IMR-90 (cell line): ENCODE data around the gene EHMT1.

Experiments used
- CEBPB ChIP-seq: IDR thresholded peaks from 2 replicates; pipeline ENCODE4 v1.6.1; 2012; ENCODE audit warnings: low read depth, low read length, improper control_type of control experiment
- CHD1 ChIP-seq: IDR thresholded peaks from 2 replicates; pipeline ENCODE4 v1.6.1; 2012; ENCODE audit warnings: low read depth, low read length, improper control_type of control experiment
- MXI1 ChIP-seq: IDR thresholded peaks from 2 replicates; pipeline ENCODE4 v1.6.1; 2012; ENCODE audit warnings: low read depth, mild to moderate bottlenecking, low read length, moderate library complexity, borderline replicate concordance
- NFE2L2 ChIP-seq: fragments of 150-350 bp; IDR thresholded peaks from 2 replicates; pipeline ENCODE4 v1.6.1; 2016; ENCODE audit warnings: low read depth, mild to moderate bottlenecking, low read length
- POLR2A ChIP-seq: IDR thresholded peaks from 2 replicates; pipeline ENCODE4 v1.6.1; 2012; ENCODE audit warnings: mild to moderate bottlenecking, low read depth, low read length
- RAD21 ChIP-seq: IDR thresholded peaks from 2 replicates; pipeline ENCODE4 v1.6.1; 2012; ENCODE audit warnings: low read length, improper control_type of control experiment
- TF ChIP-seq, protein P1 (sequence below): conservative IDR thresholded peaks from 2 replicates; pipeline ENCODE4 v1.5.1; 2012; ENCODE audit warnings: mild to moderate bottlenecking, low read depth, low read length, improper control_type of control experiment
- TF ChIP-seq, protein P2 (sequence below): fragments of 150-350 bp; IDR thresholded peaks from 2 replicates; pipeline ENCODE4 v1.6.1; 2017; ENCODE audit warnings: mild to moderate bottlenecking, antibody characterized with exemption, low read length, low read depth
- TF ChIP-seq, protein P3 (sequence below): fragments of 150-350 bp; IDR thresholded peaks from 2 replicates; pipeline ENCODE4 v1.6.1; 2016; ENCODE audit warnings: low read depth, mild to moderate bottlenecking, low read length, moderate library complexity, borderline replicate concordance

DNA sequence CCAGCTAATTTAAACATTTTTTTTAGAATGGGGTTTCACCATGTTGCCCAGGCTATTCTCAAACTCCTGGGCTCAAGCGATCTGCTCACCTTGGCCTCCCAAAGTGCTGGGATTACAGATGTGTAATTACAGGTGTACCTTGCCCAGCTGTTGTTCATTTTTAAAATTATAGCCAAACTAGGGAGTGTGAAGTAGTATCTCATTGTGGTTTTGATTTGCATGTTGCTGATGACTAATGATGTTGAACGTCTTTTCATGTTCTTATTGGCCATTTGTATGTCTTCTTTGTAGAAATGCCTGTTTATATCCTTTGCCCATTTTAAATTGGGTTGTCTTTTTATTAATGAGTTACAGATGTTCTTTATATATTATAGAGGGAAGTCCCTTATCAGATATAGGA lies 31.5 kb downstream of the EHMT1 start:
- TF ChIP-seq POLR2A (no peak), MXI1 (no peak), CEBPB (no peak), CHD1 (no peak), NFE2L2 (no peak), RAD21 (no peak)
- TF ChIP-seq, protein P1, sequence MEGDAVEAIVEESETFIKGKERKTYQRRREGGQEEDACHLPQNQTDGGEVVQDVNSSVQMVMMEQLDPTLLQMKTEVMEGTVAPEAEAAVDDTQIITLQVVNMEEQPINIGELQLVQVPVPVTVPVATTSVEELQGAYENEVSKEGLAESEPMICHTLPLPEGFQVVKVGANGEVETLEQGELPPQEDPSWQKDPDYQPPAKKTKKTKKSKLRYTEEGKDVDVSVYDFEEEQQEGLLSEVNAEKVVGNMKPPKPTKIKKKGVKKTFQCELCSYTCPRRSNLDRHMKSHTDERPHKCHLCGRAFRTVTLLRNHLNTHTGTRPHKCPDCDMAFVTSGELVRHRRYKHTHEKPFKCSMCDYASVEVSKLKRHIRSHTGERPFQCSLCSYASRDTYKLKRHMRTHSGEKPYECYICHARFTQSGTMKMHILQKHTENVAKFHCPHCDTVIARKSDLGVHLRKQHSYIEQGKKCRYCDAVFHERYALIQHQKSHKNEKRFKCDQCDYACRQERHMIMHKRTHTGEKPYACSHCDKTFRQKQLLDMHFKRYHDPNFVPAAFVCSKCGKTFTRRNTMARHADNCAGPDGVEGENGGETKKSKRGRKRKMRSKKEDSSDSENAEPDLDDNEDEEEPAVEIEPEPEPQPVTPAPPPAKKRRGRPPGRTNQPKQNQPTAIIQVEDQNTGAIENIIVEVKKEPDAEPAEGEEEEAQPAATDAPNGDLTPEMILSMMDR, result no peak
- TF ChIP-seq, protein P2, sequence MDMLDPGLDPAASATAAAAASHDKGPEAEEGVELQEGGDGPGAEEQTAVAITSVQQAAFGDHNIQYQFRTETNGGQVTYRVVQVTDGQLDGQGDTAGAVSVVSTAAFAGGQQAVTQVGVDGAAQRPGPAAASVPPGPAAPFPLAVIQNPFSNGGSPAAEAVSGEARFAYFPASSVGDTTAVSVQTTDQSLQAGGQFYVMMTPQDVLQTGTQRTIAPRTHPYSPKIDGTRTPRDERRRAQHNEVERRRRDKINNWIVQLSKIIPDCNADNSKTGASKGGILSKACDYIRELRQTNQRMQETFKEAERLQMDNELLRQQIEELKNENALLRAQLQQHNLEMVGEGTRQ, result no peak
- TF ChIP-seq, protein P3, sequence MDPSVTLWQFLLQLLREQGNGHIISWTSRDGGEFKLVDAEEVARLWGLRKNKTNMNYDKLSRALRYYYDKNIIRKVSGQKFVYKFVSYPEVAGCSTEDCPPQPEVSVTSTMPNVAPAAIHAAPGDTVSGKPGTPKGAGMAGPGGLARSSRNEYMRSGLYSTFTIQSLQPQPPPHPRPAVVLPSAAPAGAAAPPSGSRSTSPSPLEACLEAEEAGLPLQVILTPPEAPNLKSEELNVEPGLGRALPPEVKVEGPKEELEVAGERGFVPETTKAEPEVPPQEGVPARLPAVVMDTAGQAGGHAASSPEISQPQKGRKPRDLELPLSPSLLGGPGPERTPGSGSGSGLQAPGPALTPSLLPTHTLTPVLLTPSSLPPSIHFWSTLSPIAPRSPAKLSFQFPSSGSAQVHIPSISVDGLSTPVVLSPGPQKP, result no peak
